ENCODE measurements around the gene MOCS1.

DNA sequence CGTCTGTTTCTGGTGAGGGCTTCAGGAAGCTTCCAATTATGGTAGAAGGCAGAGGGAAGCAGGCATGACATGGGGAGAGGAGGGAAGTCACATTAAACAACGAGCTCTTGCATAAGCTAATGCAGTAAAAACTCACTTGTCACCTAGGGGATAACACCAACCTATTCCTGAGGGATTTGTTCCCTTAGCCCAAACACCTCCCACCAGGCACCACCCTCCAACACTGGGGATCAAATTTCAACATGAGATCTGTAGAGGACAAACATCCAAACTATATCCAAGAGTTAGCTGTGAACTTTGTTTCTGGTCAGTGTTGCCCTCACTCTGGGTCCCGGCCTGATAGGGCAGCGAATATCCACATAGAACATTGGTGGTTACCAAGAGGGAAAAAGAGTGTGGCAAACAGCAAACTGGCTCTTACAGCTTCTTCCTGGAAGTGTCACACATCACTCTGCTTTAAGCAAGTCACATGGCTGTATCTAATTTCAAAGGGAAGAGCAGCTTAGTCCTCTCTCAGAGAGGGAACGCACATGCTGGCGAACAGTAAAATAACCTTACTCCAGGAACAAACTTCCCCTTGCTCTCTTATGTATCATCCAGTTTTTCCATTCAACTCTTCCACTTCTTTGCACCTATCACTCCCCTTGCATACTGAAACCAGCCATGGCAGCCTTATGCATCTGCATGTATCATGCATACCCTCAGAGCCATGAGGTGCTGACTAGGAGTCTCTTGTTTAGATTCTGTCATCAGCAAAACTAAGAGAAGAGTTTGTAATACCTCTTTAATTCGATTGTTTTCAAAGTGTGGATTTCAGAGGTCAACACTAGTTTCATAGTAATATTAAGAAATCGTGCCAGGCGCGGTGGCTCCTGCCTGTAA, 4.8 kb upstream of the MOCS1 start:
- TF ChIP-seq, protein P1, sequence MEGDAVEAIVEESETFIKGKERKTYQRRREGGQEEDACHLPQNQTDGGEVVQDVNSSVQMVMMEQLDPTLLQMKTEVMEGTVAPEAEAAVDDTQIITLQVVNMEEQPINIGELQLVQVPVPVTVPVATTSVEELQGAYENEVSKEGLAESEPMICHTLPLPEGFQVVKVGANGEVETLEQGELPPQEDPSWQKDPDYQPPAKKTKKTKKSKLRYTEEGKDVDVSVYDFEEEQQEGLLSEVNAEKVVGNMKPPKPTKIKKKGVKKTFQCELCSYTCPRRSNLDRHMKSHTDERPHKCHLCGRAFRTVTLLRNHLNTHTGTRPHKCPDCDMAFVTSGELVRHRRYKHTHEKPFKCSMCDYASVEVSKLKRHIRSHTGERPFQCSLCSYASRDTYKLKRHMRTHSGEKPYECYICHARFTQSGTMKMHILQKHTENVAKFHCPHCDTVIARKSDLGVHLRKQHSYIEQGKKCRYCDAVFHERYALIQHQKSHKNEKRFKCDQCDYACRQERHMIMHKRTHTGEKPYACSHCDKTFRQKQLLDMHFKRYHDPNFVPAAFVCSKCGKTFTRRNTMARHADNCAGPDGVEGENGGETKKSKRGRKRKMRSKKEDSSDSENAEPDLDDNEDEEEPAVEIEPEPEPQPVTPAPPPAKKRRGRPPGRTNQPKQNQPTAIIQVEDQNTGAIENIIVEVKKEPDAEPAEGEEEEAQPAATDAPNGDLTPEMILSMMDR (IDR thresholded peaks at IDR 0.05; ENCODE audit: low read depth, low read length, poor library complexity, severe bottlenecking): no peak
- no peak for TF ChIP-seq EZH2phosphoT487 (IDR thresholded peaks at IDR 0.05; ENCODE audit: borderline replicate concordance, low read length)
